HG03103 (cell line): ENCODE results near the gene CREB5.
"Not testable (repeated sequence)": the region's sequence is repeated elsewhere in the genome, so short reads cannot be mapped to it uniquely, and the experiment has no call there.

Source experiments
- ATAC-seq: cut with Tn5 transposase; IDR thresholded peaks from one replicate; pipeline ENCODE4 v1.9.1; 2021; ENCODE audit warnings: low read depth; ENCODE audit not compliant: unreplicated experiment

Gene CREB5

GRCh38 chr7:28411876-28412662, at the start of gene CREB5:
CREB5 (plus strand) TSS chr7:28412518; CDS start chr7:28412915, 397 bp downstream.
- no peak for ATAC-seq

GRCh38 chr7:28362812-28363211, 49.5 kb upstream of the CREB5 start:
- ATAC-seq: no peak

DNA sequence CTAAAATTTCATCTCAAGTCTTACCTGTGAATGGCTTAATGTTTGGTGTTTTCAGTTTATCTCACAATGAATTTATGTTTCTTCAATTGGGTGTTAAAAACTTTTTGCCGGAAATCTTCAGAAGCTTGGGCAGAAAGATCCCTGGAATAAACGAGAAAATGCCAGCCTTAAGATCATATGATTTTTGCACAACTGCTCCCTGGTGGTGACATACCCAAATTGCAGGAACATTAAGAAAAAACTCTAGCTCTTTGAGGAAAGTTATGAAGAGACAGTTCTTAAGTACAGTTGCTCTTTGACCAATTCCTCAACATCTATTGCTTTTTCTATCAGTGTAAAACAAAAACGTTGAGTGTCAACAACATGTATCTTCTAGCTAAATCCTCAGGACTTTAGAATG, 48.2 kb upstream of the CREB5 start:
- no peak for ATAC-seq

DNA sequence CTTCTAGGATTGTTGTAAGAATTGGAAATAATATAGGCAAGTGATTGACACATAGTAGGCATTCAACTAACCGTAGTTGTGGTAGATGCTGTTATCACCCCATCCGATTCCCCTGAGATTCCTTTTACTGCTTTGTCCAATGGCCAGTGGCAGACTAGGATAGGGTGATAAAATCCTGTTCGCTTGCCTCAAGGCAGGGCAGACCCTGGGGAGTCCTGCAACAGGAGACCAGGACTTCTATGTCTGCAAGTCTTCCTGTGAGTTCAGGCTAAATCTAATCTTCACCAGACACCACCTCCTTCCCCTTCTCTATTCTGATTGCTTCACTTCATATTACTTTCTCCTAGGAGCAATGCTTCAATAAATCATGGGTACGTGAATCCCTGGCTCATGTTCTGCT, 42.8 kb upstream of the CREB5 start:
- no peak for ATAC-seq

- ATAC-seq: no peak
Observed at GRCh38 chr7:28371846-28372245, 40.5 kb upstream of the CREB5 start.

- ATAC-seq: no peak
Observed at GRCh38 chr7:28373990-28374389, 38.3 kb upstream of the CREB5 start.

DNA sequence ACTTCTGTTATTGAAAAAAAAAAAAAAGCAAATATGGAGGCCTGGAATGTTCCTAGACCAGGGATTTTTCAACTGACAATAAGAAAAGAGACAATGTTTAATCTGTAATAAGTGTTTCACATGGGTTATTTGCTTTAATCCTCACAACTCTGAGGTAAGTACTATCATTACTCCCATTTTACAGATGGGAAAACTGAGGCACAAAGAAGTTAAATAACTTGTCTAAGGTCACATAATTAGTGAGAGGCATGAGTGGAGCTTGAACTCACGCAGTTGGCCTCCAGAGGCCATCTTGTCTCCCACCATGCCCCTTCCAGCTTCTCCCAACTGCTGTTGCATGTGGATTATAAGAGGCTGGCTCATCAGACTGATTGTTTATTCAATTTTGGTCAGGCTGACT, 36.6 kb upstream of the CREB5 start:
- no peak for ATAC-seq

GRCh38 chr7:28376634-28377033, 35.7 kb upstream of the CREB5 start:
- no peak for ATAC-seq

GRCh38 chr7:28378574-28379149, 33.7 kb upstream of the CREB5 start:
- ATAC-seq: no peak

DNA sequence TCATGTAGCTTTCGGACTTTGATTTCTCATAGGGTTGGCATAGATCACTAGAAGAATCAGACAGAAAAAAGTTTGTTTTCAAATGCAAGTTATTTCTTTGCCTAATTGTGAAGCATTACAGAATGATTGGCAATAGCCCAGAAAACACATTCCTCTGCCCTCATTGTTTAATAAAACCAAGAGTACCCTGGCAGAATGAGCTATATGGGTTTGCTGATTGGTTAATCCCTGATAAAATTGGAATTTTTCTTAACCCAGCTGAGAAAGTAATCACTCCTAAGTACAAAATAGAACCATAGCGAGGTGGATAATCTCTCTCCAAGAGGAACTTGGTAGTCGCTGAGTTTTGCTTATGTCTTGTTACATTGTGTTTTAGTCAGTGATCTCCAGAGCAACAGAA, 30.9 kb upstream of the CREB5 start:
- ATAC-seq: no peak

DNA sequence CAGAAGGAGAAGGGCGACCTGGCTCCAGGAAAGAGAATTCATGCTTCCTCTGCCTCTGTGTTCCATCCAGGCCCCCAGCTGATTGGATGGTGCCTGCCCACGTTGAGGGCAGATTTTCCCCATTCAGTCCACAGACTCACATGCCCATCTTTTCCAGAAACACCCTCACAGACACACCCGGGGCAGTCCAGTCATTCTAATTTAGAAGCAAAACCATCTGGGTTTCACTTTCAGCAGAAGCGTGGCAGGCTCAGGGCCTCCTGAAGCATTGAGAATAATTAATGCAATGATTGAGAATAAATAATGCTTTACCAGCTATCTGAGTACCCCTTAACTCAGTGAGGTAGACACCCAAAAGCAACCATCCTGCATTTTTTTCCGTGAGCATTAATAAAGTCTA, 30.2 kb upstream of the CREB5 start:
- ATAC-seq: no peak

- no peak for ATAC-seq
Observed at GRCh38 chr7:28383975-28384374, 28.3 kb upstream of the CREB5 start.

DNA sequence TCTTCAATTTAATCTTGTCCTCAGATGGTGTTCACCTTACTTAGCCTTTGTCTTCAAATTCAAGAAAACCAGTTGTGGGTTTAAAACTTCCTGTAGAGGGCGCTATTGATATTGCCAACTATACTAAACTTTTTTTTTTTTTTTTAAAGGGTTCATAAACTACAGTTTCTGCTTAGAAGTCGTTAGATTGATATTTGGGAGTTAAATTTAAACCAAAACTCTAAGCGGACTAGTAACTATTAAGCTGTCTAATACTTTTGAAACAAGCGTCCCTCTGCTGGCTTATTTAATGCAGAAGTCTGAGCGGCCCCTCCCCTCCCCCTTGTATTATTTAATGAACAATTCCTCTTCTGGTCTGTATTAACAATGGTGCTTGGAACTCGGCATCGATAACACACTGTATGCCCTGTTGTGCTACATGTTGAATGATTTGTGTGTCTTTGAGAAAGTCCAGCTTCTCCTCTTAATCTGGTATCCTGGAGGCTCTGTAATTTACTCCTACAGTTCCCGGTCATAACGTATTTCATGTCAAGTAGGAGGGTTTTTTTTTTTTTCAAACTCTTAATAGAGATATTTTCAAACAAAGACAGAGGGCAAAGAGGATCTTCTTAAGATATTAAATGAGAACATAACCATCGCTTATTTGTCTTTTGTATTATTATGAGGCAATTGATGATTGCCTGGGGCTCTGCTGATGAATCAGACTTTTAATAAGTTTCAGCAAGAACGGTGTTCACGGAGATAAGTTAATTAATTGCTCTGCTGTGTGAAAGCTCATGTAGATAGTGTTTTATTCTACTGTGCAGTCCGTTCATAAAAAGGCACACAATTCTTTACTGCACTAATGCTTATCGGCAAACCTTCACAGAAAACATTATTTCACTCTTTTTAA, 22.6 kb upstream of the CREB5 start:
- ATAC-seq: no peak

GRCh38 chr7:28390426-28390825, 21.9 kb upstream of the CREB5 start:
- no peak for ATAC-seq

- ATAC-seq: no peak
Observed at GRCh38 chr7:28392289-28392688, 20.0 kb upstream of the CREB5 start.

DNA sequence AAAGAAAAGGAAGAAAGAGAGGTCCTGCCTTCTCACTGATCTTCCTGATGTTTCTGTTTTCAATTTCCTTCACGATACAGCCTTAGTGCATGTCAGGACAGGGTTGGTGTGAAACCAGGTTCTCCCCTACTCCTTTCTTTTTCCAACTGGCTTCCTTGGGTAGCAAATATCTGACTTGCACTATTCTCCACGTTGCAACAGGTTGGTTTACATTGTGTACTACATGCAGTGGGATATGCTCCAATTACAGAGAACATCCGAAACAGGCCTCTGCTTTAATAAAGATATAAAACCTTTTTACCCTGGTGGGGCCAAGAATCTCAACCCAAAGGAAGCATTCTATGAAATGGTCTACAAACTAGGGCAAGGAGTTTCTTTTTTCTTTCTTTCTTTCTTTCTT, 16.9 kb upstream of the CREB5 start:
- no peak for ATAC-seq

GRCh38 chr7:28395831-28396230, 16.5 kb upstream of the CREB5 start:
- ATAC-seq: no peak

DNA sequence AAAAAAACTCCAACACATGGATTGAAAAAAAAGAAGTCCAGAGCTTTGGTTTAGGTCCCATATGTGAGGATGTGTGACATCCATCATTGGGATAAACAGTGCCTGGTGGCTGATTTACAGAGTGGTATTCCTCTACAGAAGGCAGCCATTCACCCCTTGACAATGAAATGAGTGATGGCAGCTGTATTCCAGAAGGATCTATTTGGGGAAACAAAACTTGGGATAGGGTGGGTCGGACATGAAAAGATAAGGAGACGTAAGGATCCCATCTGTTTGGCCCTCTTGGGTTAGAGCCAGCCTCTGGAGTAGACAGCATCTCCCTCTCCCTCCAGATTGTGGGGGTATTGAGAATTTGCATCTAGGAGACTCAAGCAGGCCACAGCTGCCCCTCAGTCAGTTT, 15.2 kb upstream of the CREB5 start:
- ATAC-seq: no peak

- no peak for ATAC-seq
Observed at GRCh38 chr7:28400838-28401360, 11.4 kb upstream of the CREB5 start.

- ATAC-seq: not testable (repeated sequence)
Observed at GRCh38 chr7:28401567-28401966, 10.8 kb upstream of the CREB5 start.

GRCh38 chr7:28405662-28406061, 6.7 kb upstream of the CREB5 start:
- no peak for ATAC-seq
